GM19452 (cell line): ENCODE data around the gene CENPVL2.
"Not testable (repeated sequence)": the region's sequence is repeated elsewhere in the genome, so short reads cannot be mapped to it uniquely, and the experiment has no call there.

Experiments
- ATAC-seq: cut with Tn5 transposase; IDR thresholded peaks from one replicate; pipeline ENCODE4 v1.9.1; 2021; ENCODE audit not compliant: unreplicated experiment

CENPVL2 gene

GRCh38 chrX:51682720-51683062 is at the start of gene CENPVL2:
Gene CENPVL2 (minus strand): TSS chrX:51682831. CDS start chrX:51682831, 0 bp downstream.
- ATAC-seq, result not testable (repeated sequence)

DNA sequence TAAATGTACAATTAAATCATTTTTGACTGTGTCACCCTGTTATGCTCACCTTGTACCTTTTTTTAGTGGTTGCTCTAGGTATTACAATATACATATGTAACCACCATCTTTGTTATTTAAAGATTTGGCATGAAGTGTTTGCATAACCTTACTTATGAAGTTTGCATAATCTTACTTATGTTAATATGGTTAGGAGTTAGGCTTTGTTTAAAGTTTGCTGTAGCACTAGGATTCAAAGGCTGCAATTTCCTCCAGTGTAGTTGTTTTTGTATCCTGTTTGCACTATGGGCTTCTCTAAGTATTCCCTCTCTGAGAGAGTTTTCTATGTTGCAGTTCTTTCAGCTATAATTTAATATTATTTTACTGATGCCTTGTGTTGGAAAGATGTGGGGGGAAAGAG is 45.6 kb upstream of the CENPVL2 start:
- no peak for ATAC-seq

- not testable (repeated sequence) for ATAC-seq
These were observed 30.5 kb upstream of the CENPVL2 start for GRCh38 chrX:51712943-51713647.

DNA sequence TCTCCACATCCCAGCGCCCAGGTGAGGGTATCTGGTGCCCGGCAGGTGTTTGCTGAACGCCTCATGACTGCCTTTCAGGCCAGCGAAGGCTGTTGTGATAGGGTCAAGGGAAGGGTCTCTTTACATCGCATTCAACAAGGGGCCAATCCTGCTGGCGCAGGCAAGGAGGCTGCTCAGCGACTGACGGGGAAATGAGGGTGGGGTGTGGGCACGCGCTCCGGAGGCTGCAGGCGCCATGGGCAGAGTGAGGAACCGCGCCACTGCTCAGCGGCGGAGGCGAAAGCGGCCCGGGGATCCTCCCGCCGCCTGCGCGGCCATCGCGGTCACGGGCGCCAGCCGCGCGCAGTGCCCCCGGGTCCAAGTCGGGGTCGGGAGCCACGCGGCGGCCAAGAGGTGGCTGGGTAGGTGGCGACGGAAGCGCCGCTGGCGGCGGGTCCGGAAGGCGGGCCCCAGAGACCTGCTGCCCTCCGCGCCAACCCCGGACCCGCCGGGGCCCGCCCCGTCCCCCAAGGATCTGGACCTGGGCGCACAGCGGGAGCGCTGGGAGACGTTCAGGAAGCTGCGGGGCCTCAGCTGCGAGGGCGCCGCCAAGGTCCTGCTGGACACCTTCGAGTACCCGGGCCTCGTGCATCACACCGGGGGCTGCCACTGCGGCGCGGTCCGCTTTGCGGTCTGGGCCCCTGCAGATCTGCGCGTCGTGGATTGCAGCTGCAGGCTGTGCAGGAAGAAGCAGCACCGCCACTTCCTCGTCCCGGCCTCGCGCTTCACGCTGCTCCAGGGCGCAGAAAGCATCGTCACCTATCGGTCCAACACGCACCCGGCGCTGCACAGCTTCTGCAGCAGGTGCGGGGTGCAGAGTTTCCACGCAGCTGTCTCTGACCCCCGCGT is 27.9 kb upstream of the CENPVL2 start, which contains the start of gene CENPVL1:
Gene CENPVL1, plus strand, starts transcription at position 236 of the 888 bp plus-strand sequence. Its CDS starts 0 bp downstream, at position 236.
- ATAC-seq, result not testable (repeated sequence)

DNA sequence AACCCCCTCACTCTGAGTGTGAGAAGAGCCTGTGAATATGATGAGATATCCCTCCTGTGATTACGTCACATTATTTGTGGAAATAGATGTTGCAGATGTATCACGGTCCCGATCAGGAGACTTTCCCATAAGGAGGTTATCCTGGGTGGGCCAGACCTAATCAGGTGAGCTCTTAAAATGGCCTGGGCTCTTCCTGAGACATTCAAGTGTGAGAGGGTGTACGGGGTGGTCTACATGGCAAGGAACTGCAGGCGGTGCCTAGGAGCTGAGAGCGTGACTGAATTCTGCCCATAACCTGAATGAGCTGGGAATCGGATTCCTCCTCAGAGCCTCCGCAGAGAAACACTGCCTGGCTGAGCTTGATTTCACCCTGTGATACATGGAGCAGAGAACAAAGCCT is 14.8 kb upstream of the CENPVL2 start:
- ATAC-seq, result no peak

DNA sequence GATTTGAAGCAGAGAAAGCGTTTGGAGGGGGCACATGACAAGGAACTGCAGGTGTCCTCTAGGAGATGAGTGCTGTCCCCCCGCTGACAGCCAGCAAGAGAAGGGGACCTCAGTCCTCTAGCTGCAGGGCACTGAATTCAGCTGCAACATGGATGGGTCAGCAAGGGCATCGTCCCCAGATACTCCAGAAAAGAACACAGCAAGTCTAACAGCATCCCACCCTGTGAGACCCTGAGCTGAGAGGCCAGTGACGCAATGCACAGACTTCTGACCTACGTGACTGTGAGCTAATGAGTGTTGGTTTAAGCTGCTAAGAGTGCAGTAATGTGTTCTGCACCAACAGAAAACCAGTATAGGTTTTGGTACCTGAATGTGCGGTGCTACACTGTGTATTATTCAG is 11.6 kb upstream of the CENPVL2 start:
- no peak for ATAC-seq

DNA sequence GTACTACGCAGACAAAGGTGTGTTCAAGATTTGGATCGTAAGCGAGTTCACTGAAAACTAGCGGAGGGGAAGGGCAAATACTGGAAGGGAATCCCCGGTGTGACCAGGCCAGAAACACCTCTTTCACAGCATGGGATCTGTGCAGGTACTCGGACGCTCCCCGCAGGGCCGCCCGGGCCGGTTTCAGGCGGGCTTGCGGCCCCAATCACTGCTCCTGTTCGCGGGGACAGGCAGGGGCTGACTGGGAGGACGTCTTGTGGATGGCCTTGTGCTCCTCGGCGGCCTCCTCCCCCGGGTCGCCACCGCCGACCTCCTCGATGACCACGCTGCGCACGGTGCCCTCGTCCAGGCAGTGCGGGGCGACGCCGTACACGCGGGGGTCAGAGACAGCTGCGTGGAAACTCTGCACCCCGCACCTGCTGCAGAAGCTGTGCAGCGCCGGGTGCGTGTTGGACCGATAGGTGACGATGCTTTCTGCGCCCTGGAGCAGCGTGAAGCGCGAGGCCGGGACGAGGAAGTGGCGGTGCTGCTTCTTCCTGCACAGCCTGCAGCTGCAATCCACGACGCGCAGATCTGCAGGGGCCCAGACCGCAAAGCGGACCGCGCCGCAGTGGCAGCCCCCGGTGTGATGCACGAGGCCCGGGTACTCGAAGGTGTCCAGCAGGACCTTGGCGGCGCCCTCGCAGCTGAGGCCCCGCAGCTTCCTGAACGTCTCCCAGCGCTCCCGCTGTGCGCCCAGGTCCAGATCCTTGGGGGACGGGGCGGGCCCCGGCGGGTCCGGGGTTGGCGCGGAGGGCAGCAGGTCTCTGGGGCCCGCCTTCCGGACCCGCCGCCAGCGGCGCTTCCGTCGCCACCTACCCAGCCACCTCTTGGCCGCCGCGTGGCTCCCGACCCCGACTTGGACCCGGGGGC is 567 bp downstream of the CENPVL2 start:
- not testable (repeated sequence) for ATAC-seq

DNA sequence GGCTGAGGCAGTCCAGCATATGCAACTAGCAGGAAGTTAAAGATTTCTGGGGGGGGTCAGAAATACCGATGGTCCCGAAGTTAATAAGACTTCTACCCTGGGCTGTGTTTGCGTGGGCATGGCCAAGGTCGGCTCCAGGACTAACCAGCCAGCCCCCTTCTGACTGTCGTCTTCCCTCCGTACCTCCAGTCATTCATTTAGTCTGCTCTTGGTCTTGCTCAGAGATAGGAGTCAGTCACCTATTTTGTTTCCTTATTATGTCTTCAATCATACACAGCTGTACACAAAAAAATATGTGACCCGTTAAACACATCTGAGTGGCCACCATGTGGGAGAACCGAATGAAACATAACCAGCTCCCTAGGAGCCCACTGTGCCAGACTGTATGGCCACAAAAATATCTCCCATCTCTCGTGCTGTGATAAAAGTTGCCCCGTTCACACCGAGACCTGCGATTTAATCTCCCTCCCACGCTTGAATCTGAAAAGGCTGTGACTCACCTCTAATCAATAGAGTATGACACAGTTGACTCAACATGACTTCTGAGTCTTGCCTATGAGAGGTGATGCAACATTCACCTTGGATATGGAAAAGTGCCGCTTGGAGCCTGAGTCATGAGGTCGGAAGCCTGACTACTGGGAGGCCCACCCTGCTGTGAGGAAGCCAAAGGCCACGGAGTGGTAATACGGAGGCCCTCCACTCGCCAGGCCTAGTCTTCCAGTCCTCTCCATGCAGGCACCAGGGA is 2.8 kb downstream of the CENPVL2 start:
- ATAC-seq, result not testable (repeated sequence)

- ATAC-seq, result no peak
These were observed 16.6 kb downstream of the CENPVL2 start for GRCh38 chrX:51665981-51666380.

DNA sequence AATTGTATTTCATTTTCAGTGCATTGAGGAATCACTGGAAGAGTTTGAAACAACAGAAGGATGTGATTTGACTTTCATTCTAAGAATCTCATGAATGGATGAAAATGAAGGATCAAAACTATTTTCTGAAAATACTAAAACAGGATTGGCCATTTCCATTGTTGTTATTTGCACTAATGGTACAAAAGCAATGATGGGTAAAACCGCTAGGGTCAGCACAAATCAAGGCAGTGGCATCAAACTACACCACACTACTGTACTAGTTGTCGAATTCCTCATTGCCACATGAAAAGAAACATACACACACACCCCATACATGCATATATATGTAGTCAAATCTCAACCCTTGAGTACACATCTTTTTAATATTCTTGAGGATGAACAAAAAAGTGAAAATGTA is 39.3 kb downstream of the CENPVL2 start:
- no peak for ATAC-seq

DNA sequence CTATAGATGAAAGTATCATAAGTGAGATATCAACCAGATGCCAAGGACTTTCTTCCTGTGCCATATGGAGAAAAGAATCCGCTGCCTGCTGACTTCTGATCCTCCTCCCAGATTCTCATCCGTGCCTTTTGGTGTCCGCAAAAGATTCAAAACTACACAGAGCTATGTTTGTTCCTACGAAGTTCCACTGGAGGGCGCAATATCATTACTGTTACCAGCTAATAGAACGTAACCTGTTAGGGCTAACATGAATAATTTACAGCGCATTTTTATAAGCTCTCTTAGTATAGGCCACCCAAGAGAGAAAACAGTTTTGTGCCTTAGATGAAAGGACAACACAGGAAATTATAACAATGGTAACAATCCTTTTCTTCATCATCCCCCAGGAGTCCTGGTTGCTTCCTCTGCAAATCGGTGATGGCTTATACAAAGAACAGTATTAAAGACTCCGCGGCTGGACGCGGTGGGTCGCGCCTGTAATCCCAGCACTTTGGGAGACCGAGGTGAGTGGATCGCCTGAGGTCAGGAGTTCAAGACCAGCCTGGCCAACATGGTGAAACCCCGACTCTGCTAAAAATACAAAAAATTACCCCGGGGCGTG is 41.1 kb downstream of the CENPVL2 start:
- ATAC-seq, result no peak

DNA sequence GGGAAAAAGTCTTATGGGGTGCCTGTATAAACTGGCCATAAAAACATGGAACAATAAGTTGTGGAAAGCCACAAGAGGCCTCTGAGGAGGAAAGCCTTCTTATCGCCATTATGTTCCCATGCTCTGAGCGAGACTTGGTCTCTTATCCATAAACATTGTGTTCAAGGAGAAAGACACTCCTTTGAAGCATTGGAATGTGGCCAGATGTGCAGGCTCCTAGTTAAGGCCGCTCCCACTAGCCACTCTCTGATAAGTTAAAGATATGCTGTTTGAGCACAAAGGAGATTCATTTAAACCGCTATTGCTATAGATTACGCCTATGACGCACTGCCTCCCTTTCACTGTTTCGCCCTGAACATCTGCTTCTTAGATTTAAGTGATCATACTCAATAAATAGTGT is 46.1 kb downstream of the CENPVL2 start:
- not testable (repeated sequence) for ATAC-seq
